Stimulated activated CD4-positive, alpha-beta T cell treated with anti-CD3 and anti-CD28 coated beads, TNF-alpha, amount 100 ng/mL, for 1 hour (primary cell): Measurements from ENCODE around the gene LBH.
A peak's percentile ranks its signal among the peaks of the same experiment; 100 is the strongest.

Experiments used
- DNase-seq, 3 donors: peaks; one replicate each; pipeline ENCODE4 v3.0.0-alpha.2; 2020; ENCODE audit warnings: low read depth in 3 of 3, low spot score in 1 of 3

Gene LBH

GRCh38 chr2:30216157-30216556 lies 15.2 kb upstream of the LBH start:
- DNase-seq: no peak

GRCh38 chr2:30217644-30218337 lies 13.5 kb upstream of the LBH start:
- DNase-seq: no peak

GRCh38 chr2:30218338-30218713 lies 13.0 kb upstream of the LBH start:
- DNase-seq: no peak

GRCh38 chr2:30218814-30219213 lies 12.5 kb upstream of the LBH start:
- no peak for DNase-seq

GRCh38 chr2:30219886-30220875 lies 11.2 kb upstream of the LBH start:
- DNase-seq: no peak

- no peak for DNase-seq
Measured at GRCh38 chr2:30221531-30221930, 9.8 kb upstream of the LBH start.

- DNase-seq: no peak
Measured at GRCh38 chr2:30222031-30222430, 9.3 kb upstream of the LBH start.

GRCh38 chr2:30222636-30223360 lies 8.5 kb upstream of the LBH start:
- no peak for DNase-seq

- no peak for DNase-seq
Measured at GRCh38 chr2:30223413-30223874, 7.9 kb upstream of the LBH start.

GRCh38 chr2:30224151-30224550 lies 7.2 kb upstream of the LBH start:
- no peak for DNase-seq

GRCh38 chr2:30225131-30225762 lies 6.1 kb upstream of the LBH start:
- DNase-seq: no peak

GRCh38 chr2:30226144-30227032 lies 4.9 kb upstream of the LBH start:
- no peak for DNase-seq

GRCh38 chr2:30229596-30229995 lies 1.7 kb upstream of the LBH start:
- DNase-seq: no peak

- DNase-seq: no peak
Measured at GRCh38 chr2:30230497-30231211, 680 bp upstream of the LBH start.

- peak in 2 of 3 donors; percentile 42 to 57 for DNase-seq
Measured at GRCh38 chr2:30231996-30232800, 864 bp downstream of the LBH start.

- DNase-seq: no peak
Measured at GRCh38 chr2:30232801-30233130, 1.4 kb downstream of the LBH start.

GRCh38 chr2:30233271-30234009 lies 2.1 kb downstream of the LBH start:
- no peak for DNase-seq
